Esophagus muscularis mucosa (tissue), 3 donors: ENCODE measurements around the gene RDH11.

Experiments
- POLR2A ChIP-seq: fragments of 450-650 bp; IDR thresholded peaks from one replicate; pipeline ENCODE4 v1.6.1; 2017; ENCODE audit warnings: antibody characterized with exemption, moderate library complexity, mild to moderate bottlenecking, low read depth
- POLR2AphosphoS5 ChIP-seq, 2 donors: sonication (generic); formaldehyde crosslinking; IDR thresholded peaks; one replicate each; pipeline ENCODE4 v1.6.1; 2017; ENCODE audit warnings: antibody characterized with exemption in 2 of 2
- TF ChIP-seq, protein P1 (sequence below), 3 experiments: fragments of 200-600 bp in 2 of 3; fragments of 450-650 bp in 1 of 3; sonication (generic) in 2 of 3; IDR thresholded peaks; one replicate each; pipeline ENCODE4 v1.5.1; 2017 to 2019; ENCODE audit warnings: antibody characterized with exemption in 3 of 3, mild to moderate bottlenecking in 2 of 3, moderate library complexity in 1 of 3

DNA sequence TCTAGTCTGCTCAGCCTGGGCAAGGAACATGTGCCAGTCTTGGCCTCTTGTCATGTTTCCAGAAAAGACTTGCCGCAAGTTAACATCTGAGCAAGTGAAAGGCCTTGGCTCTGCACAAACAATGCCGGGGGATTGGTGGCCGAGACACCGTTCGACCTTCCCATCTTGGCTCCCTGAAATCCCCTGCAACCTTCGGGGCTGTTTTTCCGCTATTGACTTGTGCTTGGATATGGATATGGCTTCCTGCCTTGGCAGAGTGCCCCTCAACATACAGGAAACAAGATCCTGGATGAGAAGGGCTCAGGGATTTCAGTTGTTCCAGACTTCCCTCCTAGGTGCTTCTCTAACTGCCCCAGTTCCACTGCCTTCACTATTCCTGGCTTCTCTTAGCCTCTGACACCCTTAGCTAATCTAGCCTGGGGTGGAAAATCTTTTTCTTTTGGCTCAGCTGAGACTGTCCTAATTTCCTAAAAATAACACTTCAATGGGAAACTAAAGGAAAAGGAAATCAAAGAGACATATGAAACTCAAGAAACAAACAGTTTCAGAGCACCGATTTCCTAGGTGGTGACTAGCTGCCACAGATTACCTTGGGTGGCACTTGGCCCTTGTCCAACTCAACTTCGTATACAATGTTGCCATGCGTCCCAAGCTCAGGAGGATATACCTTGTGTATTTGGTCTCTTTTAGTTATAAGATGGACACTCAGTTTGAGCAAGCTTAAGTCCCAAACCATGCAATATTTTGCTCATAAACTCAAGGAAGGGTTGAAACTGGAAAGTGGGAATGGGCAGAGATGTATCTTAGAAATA lies 40.0 kb upstream of the RDH11 start:
- TF ChIP-seq POLR2AphosphoS5 (IDR thresholded peaks at IDR 0.05) = no peak
- TF ChIP-seq, protein P1, sequence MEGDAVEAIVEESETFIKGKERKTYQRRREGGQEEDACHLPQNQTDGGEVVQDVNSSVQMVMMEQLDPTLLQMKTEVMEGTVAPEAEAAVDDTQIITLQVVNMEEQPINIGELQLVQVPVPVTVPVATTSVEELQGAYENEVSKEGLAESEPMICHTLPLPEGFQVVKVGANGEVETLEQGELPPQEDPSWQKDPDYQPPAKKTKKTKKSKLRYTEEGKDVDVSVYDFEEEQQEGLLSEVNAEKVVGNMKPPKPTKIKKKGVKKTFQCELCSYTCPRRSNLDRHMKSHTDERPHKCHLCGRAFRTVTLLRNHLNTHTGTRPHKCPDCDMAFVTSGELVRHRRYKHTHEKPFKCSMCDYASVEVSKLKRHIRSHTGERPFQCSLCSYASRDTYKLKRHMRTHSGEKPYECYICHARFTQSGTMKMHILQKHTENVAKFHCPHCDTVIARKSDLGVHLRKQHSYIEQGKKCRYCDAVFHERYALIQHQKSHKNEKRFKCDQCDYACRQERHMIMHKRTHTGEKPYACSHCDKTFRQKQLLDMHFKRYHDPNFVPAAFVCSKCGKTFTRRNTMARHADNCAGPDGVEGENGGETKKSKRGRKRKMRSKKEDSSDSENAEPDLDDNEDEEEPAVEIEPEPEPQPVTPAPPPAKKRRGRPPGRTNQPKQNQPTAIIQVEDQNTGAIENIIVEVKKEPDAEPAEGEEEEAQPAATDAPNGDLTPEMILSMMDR (IDR thresholded peaks at IDR 0.05) = no peak
- no peak for TF ChIP-seq POLR2A
